Activated CD4-positive, alpha-beta T cell treated with anti-CD3 and anti-CD28 coated beads, Interleukin-2, amount 50 U/mL, for 48 hours (primary cell): Measurements from ENCODE around the gene UST.
A peak's percentile ranks its signal among the peaks of the same experiment; 100 is the strongest.
"Not testable (repeated sequence)": the region's sequence is repeated elsewhere in the genome, so short reads cannot be mapped to it uniquely, and the experiment has no call there.

Source experiments
- DNase-seq, 2 experiments: peaks; one replicate each; pipeline ENCODE4 v3.0.0-alpha.2; 2020

The UST gene

DNA sequence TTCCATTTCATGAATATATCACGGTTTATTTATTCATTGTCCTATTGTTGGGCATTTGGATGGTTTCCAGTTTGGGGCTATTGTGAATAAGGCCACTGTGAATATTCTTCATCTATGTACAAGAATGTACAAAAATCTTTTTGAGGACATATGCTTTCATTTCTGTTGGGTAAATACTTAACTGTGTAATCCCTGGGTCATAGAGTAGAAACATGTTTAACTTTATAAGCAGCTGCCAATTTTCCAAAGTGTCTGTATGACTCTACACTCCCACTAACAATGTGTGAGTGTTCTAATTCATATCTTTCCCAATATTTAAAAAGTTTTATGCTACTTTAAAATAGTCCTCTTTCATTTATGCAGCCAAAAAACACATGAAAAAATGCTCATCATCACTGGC, 98.6 kb downstream of the UST start:
- DNase-seq, result no peak

DNA sequence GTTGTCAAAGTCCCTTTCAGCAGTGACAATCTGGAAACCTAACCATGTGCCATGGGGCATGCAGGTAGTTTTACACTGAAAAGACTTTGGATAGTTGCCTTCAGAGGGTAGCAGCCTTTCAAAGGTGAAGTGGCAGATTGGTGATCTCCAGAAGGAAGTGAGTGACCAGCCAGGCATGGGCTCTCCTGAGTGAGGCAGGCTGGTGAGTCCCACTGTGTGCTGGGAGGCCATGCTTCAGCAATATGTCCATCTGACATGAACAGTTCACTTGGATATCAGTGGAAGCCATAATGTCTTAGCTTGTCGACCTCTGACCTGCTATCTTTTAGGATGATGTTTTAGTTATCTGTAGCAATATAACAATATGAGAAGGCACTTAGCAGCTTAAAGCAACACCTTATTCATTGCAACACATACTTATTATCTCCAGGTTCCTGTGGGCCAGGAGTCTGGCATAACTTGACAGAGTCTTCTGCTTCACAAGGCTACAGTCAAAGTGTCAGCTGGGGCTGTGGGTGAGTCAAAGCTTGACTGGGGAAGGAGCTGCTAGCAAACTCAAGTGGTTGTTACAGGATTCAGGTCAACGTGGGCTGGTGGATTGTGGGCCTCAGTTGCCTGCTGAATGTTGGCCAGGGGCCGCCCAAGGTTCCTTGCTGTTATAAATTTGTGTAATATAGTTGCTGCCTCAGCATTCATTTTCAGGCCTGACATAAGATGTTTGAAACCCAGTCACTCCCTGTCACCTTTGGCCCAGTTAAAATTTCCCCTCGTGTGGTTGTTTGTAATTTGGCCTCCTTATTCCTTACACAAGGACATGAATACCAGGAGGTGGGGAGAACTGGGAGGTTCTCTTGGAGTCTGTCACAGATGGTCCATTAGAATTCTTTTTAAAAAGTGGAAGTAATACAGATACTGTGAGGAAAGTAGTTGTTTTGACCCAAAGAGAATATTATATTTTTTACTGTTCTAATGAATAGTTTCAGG, 100.2 kb downstream of the UST start:
- DNase-seq, result peak in 1 of 2 experiments; percentile 19

DNA sequence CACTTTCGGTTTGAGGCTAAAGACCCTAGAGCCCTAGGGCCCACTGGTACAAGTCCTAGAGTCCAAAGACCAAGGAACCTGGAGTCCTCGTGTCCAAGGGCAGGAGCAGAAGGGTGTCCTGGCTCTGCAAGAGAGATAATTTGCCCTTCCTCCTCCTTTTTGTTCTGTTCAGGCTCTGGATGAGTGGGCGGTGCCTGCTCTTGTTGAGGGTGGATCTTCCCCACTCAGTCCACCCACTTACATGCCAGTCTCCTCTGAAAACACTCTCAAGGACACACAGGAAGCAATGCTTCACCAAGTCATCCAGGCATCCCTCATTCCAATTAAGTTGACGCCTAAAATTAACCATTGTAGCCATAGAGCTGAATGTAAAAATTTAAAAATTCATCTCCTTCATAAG, 102.1 kb downstream of the UST start:
- no peak for DNase-seq

DNA sequence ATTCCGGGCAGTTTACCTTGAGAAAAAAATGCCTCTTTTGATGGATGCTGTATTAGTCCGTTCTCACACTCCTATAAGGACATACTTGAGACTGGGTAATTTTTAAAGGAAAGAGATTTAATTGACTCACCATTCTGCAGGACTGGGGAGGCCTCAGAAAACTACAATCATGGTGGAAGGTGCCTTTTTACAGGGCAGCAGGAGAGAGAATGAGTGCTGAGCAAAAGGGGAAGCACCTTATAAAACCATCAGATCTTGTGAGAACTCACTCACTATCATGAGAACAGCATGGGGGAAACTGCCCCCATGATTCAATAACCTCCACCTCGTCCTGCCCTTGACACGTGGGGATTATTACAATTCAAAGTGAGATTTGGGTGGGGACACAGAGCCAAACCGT, 102.6 kb downstream of the UST start:
- not testable (repeated sequence) for DNase-seq

DNA sequence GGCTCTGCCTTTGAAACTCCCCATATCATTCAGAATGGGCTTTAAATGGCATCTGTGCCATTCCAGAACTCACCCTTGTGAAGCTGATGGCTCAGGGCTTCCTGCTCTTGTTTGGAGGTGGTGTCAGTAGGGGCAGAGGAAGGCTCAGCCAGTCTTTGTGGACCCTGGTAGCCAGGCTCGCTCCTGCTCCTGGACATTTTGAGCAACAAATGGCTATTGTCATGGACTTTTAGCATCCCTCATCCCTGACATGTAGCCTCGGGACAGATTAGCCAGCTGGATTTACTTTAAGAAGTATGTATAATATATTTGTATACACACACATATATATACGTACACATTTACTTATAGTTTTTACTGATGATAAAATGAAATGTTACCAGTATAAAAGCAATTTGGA, 104.1 kb downstream of the UST start:
- no peak for DNase-seq

DNA sequence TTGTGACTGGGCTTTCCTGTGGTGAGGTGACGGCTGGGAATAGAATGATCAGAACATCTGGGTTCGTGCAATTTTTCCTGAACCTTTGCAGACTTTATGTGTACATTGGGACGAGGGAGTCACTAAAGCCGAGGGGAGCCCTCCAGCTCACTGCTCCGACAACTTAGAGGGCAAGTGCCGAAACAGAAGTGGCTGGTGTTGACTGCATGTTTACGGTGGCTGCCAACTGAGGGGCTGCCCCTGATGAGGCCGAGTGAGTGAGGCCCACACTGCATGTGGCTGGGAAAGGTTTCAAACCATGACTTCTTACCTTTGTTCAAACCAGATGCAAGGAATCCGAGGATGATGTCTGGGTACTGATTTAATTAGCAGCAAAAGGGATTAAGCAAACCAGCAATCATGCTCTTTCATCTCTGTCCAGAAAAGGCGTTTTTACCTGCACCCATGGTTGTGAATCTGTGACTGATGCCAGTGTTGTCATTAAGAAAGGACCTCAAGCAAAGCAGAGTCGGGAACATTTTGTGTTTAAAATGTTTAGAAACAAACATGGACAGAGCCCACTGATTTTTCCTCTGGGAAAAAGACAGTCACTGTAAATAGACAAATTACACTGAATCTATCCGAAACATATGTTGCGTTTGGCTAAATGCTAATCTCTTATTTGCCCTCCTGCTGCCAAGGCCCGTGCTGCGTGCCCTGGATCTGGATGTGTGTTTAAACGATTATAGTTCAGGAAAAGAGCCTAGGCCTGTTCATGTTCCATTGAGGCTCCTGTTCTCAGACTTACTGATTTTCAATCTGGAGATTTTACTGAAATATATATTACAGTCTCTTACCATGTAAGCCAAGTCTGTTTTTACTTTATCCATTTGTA, 105.1 kb downstream of the UST start:
- DNase-seq, result no peak

DNA sequence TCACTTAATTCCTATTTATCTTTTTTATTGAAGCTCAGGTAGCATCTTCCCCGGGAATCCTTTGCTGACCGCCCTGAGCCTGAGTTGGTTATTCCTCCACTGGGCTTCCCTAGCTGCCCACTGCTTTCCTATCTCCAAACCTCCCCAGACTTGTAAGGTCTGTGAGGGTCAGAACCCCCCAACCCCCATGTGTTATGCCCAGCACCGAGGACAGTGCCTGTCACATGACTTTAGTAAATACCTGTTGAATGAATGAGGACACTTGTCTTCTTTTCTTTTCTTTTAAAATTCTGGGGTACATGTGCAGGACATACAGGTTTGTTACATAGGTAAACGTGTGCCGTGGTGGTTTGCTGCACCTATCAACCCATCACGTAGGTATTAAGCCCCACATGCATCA, 105.9 kb downstream of the UST start:
- DNase-seq, result no peak

DNA sequence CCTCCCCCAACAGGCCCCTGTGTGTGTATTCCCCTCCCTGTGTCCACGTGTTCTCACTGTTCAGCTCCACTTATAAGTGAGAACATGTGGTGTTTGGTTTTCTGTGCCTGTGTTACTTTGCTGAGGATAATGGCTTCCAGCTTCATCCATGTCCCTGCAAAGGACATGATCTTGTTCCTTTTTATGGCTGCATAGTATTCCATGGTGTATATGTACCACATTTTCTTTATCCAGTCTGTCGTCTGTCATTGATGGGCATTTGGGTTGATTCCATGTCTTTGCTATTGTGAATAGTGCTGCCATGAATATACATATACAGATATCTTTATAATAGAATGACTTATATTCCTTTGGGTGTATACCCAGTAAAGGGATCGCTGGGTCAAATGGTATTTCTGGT, 106.3 kb downstream of the UST start:
- DNase-seq, result not testable (repeated sequence)

DNA sequence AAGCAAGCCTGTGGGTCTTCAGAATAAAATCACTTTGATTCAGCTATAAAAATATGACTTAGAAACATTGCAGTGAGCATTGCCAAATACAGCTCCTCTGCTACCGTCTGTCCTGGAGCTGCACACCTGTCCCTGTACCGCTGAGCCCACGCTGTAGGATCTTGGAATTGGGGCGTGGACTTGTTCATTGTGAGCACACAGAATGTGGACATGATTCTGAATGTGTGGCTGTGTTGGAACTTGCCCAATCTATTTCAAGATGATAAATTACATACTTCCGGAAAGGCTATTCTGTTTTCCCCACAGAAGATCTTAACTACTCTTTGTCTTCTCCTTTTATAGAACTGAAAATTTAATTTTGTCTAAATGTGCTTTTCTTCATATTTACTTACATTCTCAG, 107.3 kb downstream of the UST start:
- no peak for DNase-seq

DNA sequence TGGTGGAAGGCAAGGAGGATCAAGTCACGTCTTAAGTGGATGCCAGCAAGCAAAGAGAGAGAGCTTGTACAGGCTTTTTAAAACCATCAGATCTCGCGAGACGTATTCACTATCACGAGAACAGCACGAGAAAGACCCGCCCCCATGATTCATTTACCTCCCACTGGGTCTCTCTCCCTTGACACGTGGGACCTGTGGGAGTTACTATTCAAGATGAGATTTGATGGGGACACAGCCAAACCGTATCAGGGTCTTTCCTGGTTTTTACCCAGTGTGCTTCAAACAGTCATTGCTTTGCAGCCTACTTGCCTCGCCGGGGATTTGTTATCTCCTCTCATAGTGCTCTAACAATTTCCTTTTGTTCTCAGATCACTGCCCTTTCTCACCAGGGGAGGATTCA, 108.2 kb downstream of the UST start:
- no peak for DNase-seq

DNA sequence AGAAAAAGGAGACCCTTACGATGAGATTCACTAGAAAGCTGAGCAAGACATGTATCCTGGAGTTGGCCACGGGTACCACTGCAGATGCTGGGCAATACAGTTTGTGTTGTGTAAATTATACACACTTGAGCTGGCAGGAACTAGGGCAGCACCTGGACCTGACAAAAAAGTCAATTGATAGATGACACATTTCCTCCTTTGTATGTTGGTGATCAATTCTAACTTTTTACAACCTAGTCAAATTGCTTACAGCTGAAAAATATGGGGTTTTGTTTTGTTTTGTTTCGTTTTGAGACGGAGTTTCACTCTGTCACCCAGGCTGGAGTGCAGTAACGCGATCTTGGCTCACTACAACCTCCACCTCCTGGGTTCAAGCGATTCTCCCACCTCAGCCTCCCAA, 108.9 kb downstream of the UST start:
- no peak for DNase-seq

DNA sequence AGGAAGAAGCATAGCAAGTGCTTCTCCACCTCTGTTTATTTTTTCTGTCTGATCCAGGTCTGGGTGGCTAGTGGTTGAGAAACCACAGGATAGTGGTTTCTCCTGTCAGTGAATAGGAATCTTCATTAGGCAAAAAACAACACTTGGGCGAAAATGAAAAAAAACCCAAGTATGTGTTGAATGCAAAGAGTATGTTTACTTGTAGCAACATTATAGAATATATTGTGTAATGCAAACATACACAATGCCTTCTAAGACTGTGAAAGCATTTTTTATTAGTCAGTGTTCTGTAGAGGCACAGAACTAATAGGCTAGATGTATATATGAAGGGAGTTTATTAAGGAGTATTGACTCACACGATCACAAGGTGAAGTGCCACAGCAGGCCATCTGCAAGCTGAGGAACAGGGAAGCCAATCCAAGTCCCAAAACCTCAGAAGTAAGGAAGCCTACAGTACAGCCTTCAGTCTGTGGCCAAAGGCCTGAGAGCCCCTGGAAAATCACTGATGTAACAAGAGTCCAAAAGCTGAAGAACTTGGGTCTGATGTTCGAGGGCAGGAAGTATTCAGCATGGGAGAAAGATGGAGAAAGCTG, 111.1 kb downstream of the UST start:
- DNase-seq, result no peak

DNA sequence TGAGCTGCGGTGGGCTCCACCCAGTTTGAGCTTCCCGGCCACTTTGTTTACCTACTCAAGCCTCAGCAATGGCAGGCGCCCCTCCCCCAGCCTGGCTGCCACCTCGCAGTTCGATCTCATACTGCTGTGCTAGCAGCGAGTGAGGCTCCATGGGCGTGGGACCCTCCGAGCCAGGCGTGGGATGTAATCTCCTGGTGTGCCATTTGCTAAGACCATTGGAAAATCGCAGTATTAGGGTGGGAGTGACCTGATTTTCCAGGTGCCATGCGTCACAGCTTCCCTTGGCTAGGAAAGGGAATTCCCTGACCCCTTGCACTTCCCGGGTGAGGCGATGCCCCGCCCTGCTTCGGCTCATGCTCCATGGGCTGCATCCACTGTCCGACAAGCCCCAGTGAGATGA, 117.3 kb downstream of the UST start:
- DNase-seq, result not testable (repeated sequence)

DNA sequence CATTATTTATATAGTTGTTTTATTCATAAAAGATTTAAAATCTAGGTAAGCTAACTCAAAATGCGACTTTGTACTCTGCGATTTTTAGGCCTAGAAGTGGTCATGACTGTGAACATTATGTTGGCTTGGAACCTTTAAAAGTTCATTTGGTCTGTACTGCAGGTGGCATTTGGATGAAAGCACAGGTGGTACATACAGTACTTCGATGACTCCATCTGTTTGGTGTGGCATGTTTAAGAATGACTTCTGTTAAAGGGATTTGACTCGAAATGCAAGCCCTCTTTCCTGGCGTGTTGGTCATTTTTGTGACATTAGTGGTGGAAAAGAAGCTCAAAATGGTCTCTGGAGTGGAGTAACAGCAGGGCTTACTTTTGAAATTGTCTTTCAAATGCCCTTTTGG, 118.1 kb downstream of the UST start:
- DNase-seq, result no peak

DNA sequence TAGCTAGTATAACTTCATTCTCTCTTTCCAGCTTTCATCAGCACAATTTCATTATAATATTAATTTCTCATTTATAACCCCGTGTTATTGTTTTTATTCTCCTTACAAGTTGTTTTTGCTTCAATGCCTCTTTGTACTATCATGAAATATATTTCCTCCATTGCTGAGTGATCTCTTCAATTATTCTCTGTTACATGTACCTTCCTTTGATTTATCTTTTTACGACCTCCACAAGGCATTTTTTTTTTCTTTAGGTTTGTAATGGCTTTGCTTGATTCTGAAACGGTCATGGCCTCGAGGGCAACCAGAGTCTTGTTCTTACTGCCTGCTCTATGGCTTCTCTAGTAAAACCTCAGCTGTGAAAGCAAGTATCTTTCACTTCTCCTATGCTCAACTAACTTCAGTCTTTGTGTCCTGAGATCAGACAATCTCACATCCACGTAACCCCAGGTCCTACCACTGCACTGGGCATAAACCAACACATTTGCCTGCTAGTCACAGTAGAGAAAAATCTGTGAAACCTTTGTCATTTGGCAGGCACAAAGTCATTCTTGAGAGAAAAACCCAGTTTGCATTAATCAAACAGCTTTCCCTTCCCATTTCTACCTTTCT, 119.9 kb downstream of the UST start:
- DNase-seq, result no peak

DNA sequence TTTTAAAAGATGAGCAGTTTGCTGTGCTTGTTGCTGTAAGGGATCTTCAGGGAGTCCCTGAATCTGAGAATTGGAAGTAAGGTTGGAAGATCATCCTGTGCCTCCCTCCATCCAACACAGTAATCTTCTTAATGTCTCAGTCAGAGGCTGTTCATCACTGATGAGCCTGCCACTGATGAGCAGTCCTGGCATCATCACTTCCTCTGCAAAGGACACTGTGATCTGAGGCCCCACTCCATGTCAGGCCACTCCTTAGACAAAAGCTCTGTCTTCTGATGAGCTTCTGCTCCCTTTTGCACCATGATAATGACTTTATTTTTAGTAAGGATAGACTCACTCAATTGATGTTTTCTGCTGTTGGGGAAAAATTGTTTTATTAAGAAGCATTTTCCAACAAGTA, 121.0 kb downstream of the UST start:
- peak; percentile 10 to 21 for DNase-seq

DNA sequence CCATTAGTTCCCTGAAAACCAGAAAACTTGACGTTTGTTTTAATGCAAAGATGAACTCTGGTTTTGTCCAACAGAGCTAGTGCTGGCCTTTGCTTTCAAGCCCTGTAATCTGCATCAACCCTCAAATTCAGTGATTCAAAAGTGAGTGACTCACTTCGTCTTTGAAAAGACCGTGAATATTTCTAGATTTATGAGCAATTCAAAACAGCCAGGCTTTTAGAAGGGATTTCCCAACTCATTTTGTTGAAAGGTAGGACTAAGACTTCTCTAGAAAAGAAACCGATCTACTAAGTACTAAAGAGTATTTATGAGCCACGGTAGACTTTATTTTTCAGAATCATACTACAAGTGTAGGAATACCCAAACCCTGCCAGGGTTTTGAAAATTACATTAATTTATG, 121.5 kb downstream of the UST start:
- DNase-seq, result no peak

DNA sequence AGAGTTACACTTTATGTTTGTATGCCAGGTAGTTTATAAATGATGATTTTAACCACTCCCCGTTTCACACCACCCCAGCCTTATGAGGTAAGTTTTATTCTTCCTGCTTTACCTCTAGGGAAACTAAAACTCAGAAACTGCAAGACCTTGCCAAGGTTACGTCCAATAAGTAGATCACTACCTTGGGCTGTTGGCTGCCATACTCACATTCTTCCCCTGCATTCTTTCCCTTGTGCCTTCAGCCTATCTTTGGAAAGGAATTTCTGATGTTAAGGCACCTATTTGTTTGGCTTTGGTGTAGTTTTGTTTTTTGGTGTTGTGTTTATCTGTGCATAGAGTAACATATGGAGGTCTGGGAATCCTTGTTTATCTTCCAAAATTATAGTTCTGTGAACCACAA, 122.1 kb downstream of the UST start:
- no peak for DNase-seq

DNA sequence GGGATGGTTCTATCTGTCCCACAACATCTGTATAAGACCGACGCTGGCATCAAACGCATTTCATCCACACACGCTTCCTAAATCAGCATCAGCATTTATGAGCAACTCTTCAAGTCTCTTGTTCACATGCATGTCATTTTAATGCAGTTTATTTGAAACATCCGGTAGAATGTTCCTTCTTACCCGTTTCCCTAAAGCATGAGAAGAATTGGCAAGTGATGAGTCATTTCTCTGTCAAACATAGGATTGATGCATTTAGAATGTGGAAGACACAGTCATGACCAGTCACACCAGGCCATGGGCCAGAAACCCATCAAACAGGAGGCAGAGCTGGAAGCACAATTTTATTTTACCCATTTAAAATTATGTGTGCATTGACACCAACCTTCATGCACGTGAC, 122.8 kb downstream of the UST start:
- DNase-seq, result no peak

DNA sequence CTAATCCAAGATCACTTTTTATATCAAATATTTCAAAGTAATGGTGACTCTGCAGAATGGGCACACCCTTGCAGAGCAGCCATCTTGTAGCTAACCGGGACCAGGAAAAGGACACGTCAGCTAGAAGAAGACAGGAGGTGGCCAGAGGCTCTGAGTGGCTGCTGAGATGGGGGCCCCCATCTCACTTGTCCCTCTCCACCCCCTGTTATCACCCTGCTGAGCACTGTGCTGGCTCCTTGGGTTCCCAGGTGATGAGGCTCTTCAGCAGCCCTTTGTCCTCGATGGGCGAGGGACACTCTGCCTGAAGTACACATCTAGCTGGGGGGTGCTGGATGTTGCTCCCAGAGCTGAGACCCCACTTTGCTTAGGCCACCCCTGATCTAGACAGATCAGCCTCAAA, 126.3 kb downstream of the UST start:
- DNase-seq, result no peak

DNA sequence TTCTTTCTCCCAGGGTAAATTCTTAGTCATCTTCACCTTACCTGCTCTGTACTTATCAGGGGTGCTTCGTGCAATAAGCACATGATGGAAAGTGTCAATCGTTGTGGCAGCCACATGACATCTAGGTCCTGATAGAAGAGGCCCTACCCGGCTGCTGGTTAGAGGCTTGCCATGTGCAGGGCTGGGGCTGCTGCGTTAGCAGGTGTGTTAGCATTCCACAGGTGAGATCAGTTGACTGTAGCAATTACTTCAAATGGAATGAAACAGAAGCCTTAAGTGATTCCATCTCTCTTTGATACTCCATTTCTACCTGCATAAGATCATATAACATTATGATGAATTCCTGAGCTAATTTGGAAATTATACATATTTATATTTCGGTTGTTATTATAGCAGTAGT, 127.0 kb downstream of the UST start:
- DNase-seq, result no peak

DNA sequence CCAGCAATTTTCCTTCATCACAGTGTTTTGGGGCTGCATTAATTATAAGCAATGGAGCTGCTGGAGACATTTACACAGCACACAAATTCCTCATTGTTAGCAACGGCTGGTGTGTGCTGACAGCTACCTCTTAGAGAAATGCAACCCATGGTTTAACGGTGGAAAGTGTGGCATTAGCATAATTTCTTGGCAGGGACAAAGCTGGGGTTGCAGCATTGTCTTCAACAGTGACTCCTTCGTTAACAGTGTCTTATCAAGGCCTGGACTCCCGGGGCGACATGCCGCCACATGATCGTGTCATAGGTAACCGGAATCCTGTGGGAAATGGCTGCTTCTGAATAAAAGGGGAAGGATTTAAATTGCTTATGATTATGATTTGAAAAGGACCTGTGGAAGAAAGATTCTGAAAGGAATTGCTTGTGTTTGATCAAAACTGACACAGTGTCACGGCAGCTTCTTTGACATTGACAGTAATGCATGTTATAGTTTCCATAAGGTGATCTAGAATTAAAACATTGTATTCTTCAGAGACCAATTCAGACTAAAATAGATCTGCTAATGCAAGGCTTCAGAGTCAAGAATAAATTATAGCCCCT, 128.0 kb downstream of the UST start:
- DNase-seq, result no peak

DNA sequence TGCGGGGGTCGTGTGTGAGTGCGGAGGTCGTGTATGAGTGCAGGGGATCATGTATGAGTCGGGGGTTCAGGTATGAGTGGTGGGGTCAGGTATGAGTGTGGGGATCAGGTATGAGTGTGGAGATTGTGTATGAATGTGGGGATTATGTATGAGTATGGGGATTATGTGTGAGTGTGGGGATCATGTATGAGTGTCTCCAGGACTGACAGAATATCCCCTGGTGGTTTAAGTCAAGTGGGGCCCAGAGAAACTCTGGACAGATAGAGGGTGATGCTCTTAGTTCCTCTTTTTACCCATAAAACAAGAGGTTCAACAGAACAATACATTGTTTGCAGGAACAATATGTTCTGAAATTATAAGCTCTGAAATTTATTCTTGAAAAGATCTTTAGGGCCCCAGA, 131.9 kb downstream of the UST start:
- DNase-seq, result no peak
